Gastrocnemius medialis (tissue), 4 donors: ENCODE data around the gene DISC1. TPM values are rescaled to one million over a fixed set of nuclear protein-coding genes. Genes with fewer than 3 reads are reported as not detected.
"Not testable (repeated sequence)": the region's sequence is repeated elsewhere in the genome, so short reads cannot be mapped to it uniquely, and the experiment has no call there.

ENCODE experiments used
- ATAC-seq, 2 donors: fragments of 150-250 bp; one replicate each; pipeline ENCODE4 v1.9.1; 2016
- DNase-seq, 2 donors: peaks; one replicate each; pipeline ENCODE4 v3.0.0-alpha.2; 2019
- H3K27ac ChIP-seq, 4 donors: fragments of 200-600 bp; sonication (generic); 1 replicate in 1 of 4; 2 replicates in 3 of 4; pipeline ENCODE4 v1.5.1; 2016 to 2018; ENCODE audit warnings: mild to moderate bottlenecking in 2 of 4, moderate library complexity in 1 of 4
- H3K27me3 ChIP-seq, 3 donors: fragments of 200-600 bp; sonication (generic) in 2 of 3; 1 replicate in 1 of 3; 2 replicates in 2 of 3; pipeline versions ENCODE4 v1.5.1 to v1.6.0; 2016 to 2019; ENCODE audit warnings: mild to moderate bottlenecking in 1 of 3, moderate library complexity in 1 of 3
- H3K36me3 ChIP-seq, 2 donors: fragments of 200-600 bp; sonication (generic) in 1 of 2; one replicate each; pipeline ENCODE4 v1.5.1; 2017 to 2018
- H3K4me1 ChIP-seq, 2 donors: fragments of 200-600 bp; sonication (generic) in 1 of 2; one replicate each; pipeline ENCODE4 v1.5.1; 2016 to 2017; ENCODE audit warnings: mild to moderate bottlenecking in 2 of 2
- H3K4me3 ChIP-seq, 4 donors: fragments of 200-600 bp; sonication (generic) in 3 of 4; 1 replicate in 1 of 4; 2 replicates in 3 of 4; pipeline ENCODE4 v1.5.1; 2016 to 2019; ENCODE audit warnings: mild to moderate bottlenecking in 2 of 4
- H3K9me3 ChIP-seq, 3 donors: fragments of 200-600 bp; sonication (generic) in 2 of 3; 1 replicate in 1 of 3; 2 replicates in 2 of 3; pipeline ENCODE4 v1.5.1; 2016 to 2019
- POLR2A ChIP-seq, 2 donors: fragments of 450-650 bp; IDR thresholded peaks; one replicate each; pipeline ENCODE4 v1.6.1; 2017; ENCODE audit warnings: antibody characterized with exemption in 2 of 2, mild to moderate bottlenecking in 2 of 2, moderate library complexity in 2 of 2
- in situ Hi-C, 4 donors: fragments of 200-750 bp; cut with MboI; loops; one replicate each; pipeline versions ENCODE4 v1.15.0 to v1.8.0; 2017; ENCODE audit warnings: low sequenced_read_pairs in 4 of 4
- intact Hi-C: fragments of 100-400 bp; cut with DNase I; formaldehyde crosslinking; loops from one replicate; pipeline ENCODE4 v1.15.1; 2023; ENCODE audit warnings: low total_unique reads
- total RNA-seq, 4 donors: library from RNA; depleted of rRNA; stranded (reverse); fragments of >200 nt; gene quantifications; one replicate each; pipeline versions ENCODE4 v1.1.0 to v1.2.3, GENCODE V29; 2016
- TF ChIP-seq, protein P1 (sequence below), 5 experiments: fragments of 450-650 bp in 3 of 5; fragments of 200-600 bp in 2 of 5; sonication (generic) in 2 of 5; IDR thresholded peaks in 4 of 5; conservative IDR thresholded peaks in 1 of 5; 1 replicate in 4 of 5; 2 replicates in 1 of 5; pipeline ENCODE4 v1.5.1; 2016 to 2019; ENCODE audit warnings: antibody characterized with exemption in 5 of 5, mild to moderate bottlenecking in 3 of 5, moderate library complexity in 3 of 5

Gene DISC1
- total RNA-seq, 4 donors from 2014 or later = 2.3 to 5.8 (median 2.6) TPM

DNA sequence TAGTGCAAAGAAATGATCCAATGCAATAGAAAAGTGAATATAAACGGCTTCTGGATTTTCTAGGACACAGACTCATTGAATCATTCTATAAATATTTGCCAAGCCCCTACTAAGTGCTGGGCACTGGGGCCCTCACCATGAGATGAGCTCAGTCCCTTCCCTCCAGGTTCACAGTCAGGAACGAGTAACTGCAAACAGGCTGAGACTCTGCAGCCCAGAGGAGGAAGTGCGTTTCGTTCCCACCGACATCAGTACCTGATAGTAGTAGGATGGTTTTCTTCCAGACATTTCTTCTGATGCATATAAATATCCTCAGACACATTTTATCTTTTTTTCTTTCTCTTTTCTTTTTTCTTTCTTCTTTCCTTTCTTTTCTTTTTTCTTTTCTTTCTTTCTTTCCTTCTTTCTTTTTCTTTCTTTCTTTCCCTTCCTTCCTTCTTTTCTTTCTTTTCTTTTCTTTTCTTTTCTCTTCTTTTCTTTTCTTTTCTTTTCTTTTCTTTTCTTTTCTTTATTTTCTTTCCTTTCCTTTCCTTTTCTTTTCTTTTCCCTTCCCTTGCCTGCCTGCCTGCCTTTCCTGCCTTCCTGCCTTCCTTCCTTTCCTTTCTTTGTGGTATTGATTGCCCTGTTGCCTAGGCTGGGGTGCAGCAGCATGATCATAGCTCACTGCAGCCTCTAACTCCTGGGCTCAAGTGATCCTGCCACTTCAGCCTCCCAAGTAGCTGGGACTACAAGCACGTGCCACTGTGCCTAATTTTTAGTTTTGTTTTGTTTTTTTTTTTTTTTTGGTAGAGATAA lies 135.4 kb downstream of the DISC1 start:
- no peaks in the 10 kb centered on the region for H3K27me3 ChIP-seq
- no peak overlapping the region for H3K27ac ChIP-seq
- no peaks in the 10 kb centered on the region for H3K9me3 ChIP-seq
- ATAC-seq (no peak), DNase-seq (no peak)
- intact Hi-C loops = no loop called here
- peaks cover 0 to 3% of the 10 kb centered on the region in 2 donors for H3K4me1 ChIP-seq
- no peak overlapping the region for H3K4me3 ChIP-seq
- TF ChIP-seq POLR2A (IDR thresholded peaks at IDR 0.05) = no peak
- TF ChIP-seq, protein P1, sequence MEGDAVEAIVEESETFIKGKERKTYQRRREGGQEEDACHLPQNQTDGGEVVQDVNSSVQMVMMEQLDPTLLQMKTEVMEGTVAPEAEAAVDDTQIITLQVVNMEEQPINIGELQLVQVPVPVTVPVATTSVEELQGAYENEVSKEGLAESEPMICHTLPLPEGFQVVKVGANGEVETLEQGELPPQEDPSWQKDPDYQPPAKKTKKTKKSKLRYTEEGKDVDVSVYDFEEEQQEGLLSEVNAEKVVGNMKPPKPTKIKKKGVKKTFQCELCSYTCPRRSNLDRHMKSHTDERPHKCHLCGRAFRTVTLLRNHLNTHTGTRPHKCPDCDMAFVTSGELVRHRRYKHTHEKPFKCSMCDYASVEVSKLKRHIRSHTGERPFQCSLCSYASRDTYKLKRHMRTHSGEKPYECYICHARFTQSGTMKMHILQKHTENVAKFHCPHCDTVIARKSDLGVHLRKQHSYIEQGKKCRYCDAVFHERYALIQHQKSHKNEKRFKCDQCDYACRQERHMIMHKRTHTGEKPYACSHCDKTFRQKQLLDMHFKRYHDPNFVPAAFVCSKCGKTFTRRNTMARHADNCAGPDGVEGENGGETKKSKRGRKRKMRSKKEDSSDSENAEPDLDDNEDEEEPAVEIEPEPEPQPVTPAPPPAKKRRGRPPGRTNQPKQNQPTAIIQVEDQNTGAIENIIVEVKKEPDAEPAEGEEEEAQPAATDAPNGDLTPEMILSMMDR (IDR thresholded peaks at IDR 0.05 in 4 of 5, conservative IDR thresholded peaks at IDR 0.05 in 1 of 5) = no peak
- in situ Hi-C loops = no loop called here
- no peaks in the 10 kb centered on the region for H3K36me3 ChIP-seq

GRCh38 chr1:231763456-231763855 lies 136.9 kb downstream of the DISC1 start:
- in situ Hi-C loops = no loop called here
- H3K4me3 ChIP-seq = no peak overlapping the region
- no peaks in the 10 kb centered on the region for H3K4me1 ChIP-seq
- TF ChIP-seq, protein P1 (IDR thresholded peaks at IDR 0.05 in 4 of 5, conservative IDR thresholded peaks at IDR 0.05 in 1 of 5) = no peak
- no peak for TF ChIP-seq POLR2A (IDR thresholded peaks at IDR 0.05)
- no peaks in the 10 kb centered on the region for H3K36me3 ChIP-seq
- no peak overlapping the region for H3K27ac ChIP-seq
- ATAC-seq (no peak), DNase-seq (no peak)
- intact Hi-C loops = no loop called here
- no peaks in the 10 kb centered on the region for H3K27me3 ChIP-seq
- no peaks in the 10 kb centered on the region for H3K9me3 ChIP-seq

GRCh38 chr1:231765825-231766224 lies 139.2 kb downstream of the DISC1 start:
- DNase-seq = not testable (repeated sequence)

DNA sequence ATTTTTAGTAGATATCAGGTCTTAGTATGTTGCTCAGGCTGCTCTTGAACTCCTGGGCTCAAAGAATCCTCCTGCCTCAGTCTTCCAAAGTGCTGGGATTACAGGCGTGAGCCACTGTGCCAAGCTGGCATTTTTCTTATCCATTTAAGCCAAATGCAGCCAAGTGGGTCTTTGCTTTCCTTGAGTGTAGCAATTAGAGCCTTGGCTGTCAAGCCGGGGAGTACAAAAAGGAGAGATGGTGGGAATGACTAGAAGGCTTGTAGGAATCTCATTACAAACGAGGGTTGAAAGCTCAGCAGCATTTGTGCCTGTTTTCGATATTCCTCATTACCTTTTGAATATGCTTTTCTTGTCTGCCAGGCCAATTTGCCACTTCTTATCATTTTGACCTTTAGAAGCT lies 140.9 kb downstream of the DISC1 start:
- ATAC-seq (no peak), DNase-seq (no peak)
- intact Hi-C loops (no loop called here), in situ Hi-C loops (no loop called here)
- H3K4me1 ChIP-seq = peaks cover 0 to 3% of the 10 kb centered on the region in 2 donors
- no peaks in the 10 kb centered on the region for H3K36me3 ChIP-seq
- H3K9me3 ChIP-seq = no peaks in the 10 kb centered on the region
- no peak for TF ChIP-seq POLR2A (IDR thresholded peaks at IDR 0.05)
- TF ChIP-seq, protein P1 (IDR thresholded peaks at IDR 0.05 in 4 of 5, conservative IDR thresholded peaks at IDR 0.05 in 1 of 5) = no peak
- H3K27me3 ChIP-seq = no peaks in the 10 kb centered on the region
- no peak overlapping the region for H3K4me3 ChIP-seq
- no peak overlapping the region for H3K27ac ChIP-seq

More at GRCh38 chr1:231765825-231766224, 139.2 kb downstream of the DISC1 start:
- in situ Hi-C loops, H3K4me3 ChIP-seq, ATAC-seq, H3K36me3 ChIP-seq, H3K4me1 ChIP-seq, H3K9me3 ChIP-seq, H3K27ac ChIP-seq, H3K27me3 ChIP-seq, intact Hi-C loops: not testable (repeated sequence)

- intact Hi-C loops = no loop called here
- H3K9me3 ChIP-seq = no peaks in the 10 kb centered on the region
- H3K27ac ChIP-seq = no peak overlapping the region
- no peaks in the 10 kb centered on the region for H3K36me3 ChIP-seq
- H3K27me3 ChIP-seq = no peaks in the 10 kb centered on the region
- ATAC-seq (no peak), DNase-seq (no peak)
- no peak overlapping the region for H3K4me3 ChIP-seq
- in situ Hi-C loops = no loop called here
- peaks cover 0 to 3% of the 10 kb centered on the region in 2 donors for H3K4me1 ChIP-seq
- TF ChIP-seq, protein P1 (IDR thresholded peaks at IDR 0.05 in 4 of 5, conservative IDR thresholded peaks at IDR 0.05 in 1 of 5) = no peak
- TF ChIP-seq POLR2A (IDR thresholded peaks at IDR 0.05) = no peak
Observed at GRCh38 chr1:231768416-231768815, 141.8 kb downstream of the DISC1 start.
